ENCODE measurements around the gene ARHGAP6. TPM values are rescaled to one million over a fixed set of nuclear protein-coding genes. Genes with fewer than 3 reads are reported as not detected.

The ARHGAP6 gene
- total RNA-seq, 6 experiments from 2014 or later = 0.51 to 1.0 (median 0.69) TPM

DNA sequence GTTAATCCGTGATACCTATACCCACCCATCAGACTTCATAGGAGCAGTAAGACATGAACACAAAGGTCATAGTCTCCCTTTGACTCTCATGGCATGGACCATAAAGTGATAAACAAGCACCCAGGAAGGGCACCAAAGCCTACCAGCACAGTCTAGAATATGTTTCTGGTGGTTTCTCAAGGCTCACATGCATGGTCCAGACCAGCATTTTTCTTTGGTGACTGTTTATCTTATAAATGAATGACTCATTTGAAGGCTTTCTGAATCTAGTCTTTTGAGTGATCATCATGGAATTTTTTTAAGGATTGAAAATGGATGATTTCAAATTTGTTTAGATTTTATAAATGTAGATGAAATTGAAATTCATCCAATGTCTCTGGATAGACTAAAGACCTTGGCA lies 404.5 kb downstream of the ARHGAP6 start:
- TF ChIP-seq, protein P1, sequence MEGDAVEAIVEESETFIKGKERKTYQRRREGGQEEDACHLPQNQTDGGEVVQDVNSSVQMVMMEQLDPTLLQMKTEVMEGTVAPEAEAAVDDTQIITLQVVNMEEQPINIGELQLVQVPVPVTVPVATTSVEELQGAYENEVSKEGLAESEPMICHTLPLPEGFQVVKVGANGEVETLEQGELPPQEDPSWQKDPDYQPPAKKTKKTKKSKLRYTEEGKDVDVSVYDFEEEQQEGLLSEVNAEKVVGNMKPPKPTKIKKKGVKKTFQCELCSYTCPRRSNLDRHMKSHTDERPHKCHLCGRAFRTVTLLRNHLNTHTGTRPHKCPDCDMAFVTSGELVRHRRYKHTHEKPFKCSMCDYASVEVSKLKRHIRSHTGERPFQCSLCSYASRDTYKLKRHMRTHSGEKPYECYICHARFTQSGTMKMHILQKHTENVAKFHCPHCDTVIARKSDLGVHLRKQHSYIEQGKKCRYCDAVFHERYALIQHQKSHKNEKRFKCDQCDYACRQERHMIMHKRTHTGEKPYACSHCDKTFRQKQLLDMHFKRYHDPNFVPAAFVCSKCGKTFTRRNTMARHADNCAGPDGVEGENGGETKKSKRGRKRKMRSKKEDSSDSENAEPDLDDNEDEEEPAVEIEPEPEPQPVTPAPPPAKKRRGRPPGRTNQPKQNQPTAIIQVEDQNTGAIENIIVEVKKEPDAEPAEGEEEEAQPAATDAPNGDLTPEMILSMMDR (IDR thresholded peaks at IDR 0.05) = no peak
- Mint-ChIP-seq H3K36me3 (ENCODE audit: low read depth) (no peaks in the 10 kb centered on the region), H3K27me3 (ENCODE audit: insufficient read depth) (peaks cover 1% of the 10 kb centered on the region; the same call in 1 of the 2 replicates), H3K4me1 (ENCODE audit: low read depth) (peaks cover 51% of the 10 kb centered on the region), H3K27ac (peak overlapping the region; percentile 77), H3K9me3 (no peaks in the 10 kb centered on the region), H3K4me3 (peak overlapping the region; percentile 22; the same call in 1 of the 2 replicates)
- DNase-seq = peak; percentile 66

DNA sequence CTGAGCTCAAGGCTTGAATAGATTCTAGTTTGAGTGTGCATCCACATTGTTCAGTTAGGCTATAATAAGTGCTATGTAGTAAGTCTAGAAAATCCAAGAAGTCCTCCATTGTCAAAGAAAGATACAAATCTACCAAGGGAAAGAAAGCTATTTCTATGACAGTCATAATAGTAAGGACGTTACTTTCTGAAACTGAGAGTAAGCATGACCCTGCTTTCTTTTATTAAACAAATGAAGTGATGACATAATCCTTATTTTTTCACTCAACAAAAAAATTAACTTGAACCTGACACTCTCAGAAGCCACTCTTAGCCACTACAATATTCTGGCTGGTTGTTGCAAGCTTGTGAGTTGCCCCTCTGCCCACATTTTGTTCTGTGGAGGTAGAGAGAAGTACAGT lies 406.3 kb downstream of the ARHGAP6 start:
- no peak for DNase-seq
- TF ChIP-seq, protein P1 (IDR thresholded peaks at IDR 0.05) = no peak
- no peaks in the 10 kb centered on the region for H3K9me3 Mint-ChIP-seq
- no peak overlapping the region for H3K4me3 Mint-ChIP-seq
- no peak overlapping the region for H3K27ac Mint-ChIP-seq
- no peaks in the 10 kb centered on the region for H3K36me3 Mint-ChIP-seq (ENCODE audit: low read depth)
- H3K27me3 Mint-ChIP-seq (ENCODE audit: insufficient read depth) = peaks cover 1% of the 10 kb centered on the region; the same call in 1 of the 2 replicates
- peaks cover 37% of the 10 kb centered on the region for H3K4me1 Mint-ChIP-seq (ENCODE audit: low read depth)

DNA sequence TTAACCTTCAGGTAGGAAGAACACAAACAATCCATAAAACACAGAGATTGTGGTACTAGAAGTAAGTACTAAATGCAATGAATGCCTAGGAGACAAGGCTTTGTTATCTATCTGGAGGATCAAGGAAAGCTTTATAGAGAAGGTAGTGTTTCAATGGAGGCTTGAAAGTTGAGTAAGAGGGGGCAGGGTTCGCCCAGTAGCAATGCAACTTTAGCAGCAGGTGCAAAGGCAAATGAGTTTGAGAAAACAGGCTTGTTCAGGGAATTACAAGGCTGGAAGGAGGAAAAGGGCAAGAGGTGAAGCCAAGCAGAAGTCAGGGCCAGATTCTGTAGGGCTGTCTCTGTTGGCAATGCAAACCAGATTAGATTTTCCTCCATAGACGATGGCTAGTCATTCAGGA lies 408.0 kb downstream of the ARHGAP6 start:
- H3K4me1 Mint-ChIP-seq (ENCODE audit: low read depth) = peaks cover 22% of the 10 kb centered on the region
- H3K27me3 Mint-ChIP-seq (ENCODE audit: insufficient read depth) = peaks cover 1% of the 10 kb centered on the region; the same call in 1 of the 2 replicates
- no peaks in the 10 kb centered on the region for H3K36me3 Mint-ChIP-seq (ENCODE audit: low read depth)
- H3K9me3 Mint-ChIP-seq = no peaks in the 10 kb centered on the region
- no peak for DNase-seq
- no peak overlapping the region for H3K27ac Mint-ChIP-seq
- no peak overlapping the region for H3K4me3 Mint-ChIP-seq
- TF ChIP-seq, protein P1 (IDR thresholded peaks at IDR 0.05) = no peak

DNA sequence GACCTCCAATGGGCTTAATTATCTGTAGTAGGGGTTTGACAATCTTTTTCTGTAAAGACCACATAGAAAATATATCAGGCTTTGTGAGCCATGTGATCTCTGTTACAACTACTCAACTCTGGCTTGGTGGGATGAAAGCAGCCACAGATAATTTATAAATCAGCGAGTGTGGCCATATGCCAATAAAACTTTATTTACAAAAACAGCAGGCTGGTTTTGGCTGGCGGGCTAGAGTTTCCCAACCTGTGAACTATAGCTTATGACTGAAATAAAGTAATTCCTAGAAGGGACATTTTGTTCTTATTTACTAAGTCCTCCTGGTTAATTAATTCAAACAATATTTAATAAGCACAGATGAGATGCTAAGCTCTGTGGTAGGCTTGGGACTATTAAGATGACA lies 408.4 kb downstream of the ARHGAP6 start:
- Mint-ChIP-seq H3K4me1 (ENCODE audit: low read depth) (peaks cover 25% of the 10 kb centered on the region), H3K4me3 (no peak overlapping the region), H3K27ac (no peak overlapping the region), H3K9me3 (no peaks in the 10 kb centered on the region), H3K27me3 (ENCODE audit: insufficient read depth) (peaks cover 1% of the 10 kb centered on the region; the same call in 1 of the 2 replicates), H3K36me3 (ENCODE audit: low read depth) (no peaks in the 10 kb centered on the region)
- DNase-seq = no peak
- TF ChIP-seq, protein P1 (IDR thresholded peaks at IDR 0.05) = no peak

DNA sequence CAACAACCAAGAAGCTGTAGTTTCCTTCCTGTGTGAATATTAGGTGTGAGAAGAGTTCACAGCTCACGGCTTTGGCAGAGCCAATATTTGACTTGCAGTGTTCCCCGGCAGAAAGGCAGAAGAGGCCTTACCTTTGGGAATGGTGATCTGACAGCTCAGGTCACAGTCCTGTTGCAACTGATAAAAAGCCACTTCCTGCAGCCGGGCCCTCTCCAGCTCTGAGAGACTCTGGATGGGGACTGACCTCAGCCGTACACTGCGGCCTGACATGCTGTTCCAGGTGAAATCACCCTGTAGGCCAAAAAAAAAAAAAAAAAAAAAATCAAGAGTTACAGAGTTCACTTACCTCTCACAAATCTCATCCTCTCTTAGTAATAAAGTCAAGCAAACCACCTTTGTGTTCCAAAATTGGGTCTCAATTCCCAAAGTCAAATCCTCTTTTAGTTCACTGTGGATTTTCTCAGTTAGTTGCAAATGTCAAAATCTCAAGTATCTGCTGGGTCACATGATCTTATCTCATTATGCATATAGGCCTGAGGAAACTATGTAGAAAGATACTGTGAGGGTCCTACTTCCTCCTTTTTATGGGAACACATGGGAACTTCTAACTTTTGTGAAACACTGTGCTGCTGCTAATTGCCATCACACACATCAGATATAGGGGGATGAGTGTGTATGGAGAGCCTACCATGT lies 411.2 kb downstream of the ARHGAP6 start:
- Mint-ChIP-seq H3K27ac (no peak overlapping the region), H3K4me1 (ENCODE audit: low read depth) (peaks cover 17% of the 10 kb centered on the region), H3K36me3 (ENCODE audit: low read depth) (no peaks in the 10 kb centered on the region), H3K9me3 (no peaks in the 10 kb centered on the region), H3K27me3 (ENCODE audit: insufficient read depth) (peaks cover 1% of the 10 kb centered on the region; the same call in 1 of the 2 replicates), H3K4me3 (no peak overlapping the region)
- TF ChIP-seq, protein P1 (IDR thresholded peaks at IDR 0.05) = no peak
- DNase-seq = no peak

Data from HFFc6 (cell line).